Activated CD8-positive, alpha-beta memory T cell treated with anti-CD3 and anti-CD28 coated beads, Interleukin-2, amount 50 U/mL, for 24 hours (primary cell): ENCODE data around the gene LHPP.

Experiments used
- DNase-seq: peaks from one replicate; pipeline ENCODE4 v3.0.0-alpha.2; 2020; ENCODE audit errors: extremely low read depth

The LHPP gene

GRCh38 chr10:124447751-124448466 lies 13.7 kb upstream of the LHPP start:
- DNase-seq: no peak

- no peak for DNase-seq
Observed at GRCh38 chr10:124448696-124449169, 12.9 kb upstream of the LHPP start.

GRCh38 chr10:124449170-124450011 lies 12.2 kb upstream of the LHPP start:
- no peak for DNase-seq

- no peak for DNase-seq
Observed at GRCh38 chr10:124450012-124450782, 11.4 kb upstream of the LHPP start, which contains the start of gene NKX1-2. NKX1-2 (minus strand) TSS chr10:124450035; CDS start chr10:124449943, 92 bp downstream.

GRCh38 chr10:124450783-124451057 lies 10.9 kb upstream of the LHPP start:
- no peak for DNase-seq

GRCh38 chr10:124451276-124451675 lies 10.3 kb upstream of the LHPP start:
- no peak for DNase-seq

- no peak for DNase-seq
Observed at GRCh38 chr10:124453960-124454610, 7.5 kb upstream of the LHPP start.

- DNase-seq: no peak
Observed at GRCh38 chr10:124455441-124455840, 6.2 kb upstream of the LHPP start.

- no peak for DNase-seq
Observed at GRCh38 chr10:124458473-124458872, 3.1 kb upstream of the LHPP start.

- no peak for DNase-seq
Observed at GRCh38 chr10:124458889-124459288, 2.7 kb upstream of the LHPP start.

- no peak for DNase-seq
Observed at GRCh38 chr10:124459395-124459794, 2.2 kb upstream of the LHPP start.

GRCh38 chr10:124460144-124460543 lies 1.5 kb upstream of the LHPP start:
- no peak for DNase-seq

- DNase-seq: no peak
Observed at GRCh38 chr10:124462348-124462695, 699 bp downstream of the LHPP start.

GRCh38 chr10:124464028-124464965 lies 2.7 kb downstream of the LHPP start:
- no peak for DNase-seq

- no peak for DNase-seq
Observed at GRCh38 chr10:124465003-124465776, 3.6 kb downstream of the LHPP start.

GRCh38 chr10:124465777-124466488 lies 4.3 kb downstream of the LHPP start:
- DNase-seq: no peak

GRCh38 chr10:124467165-124467564 lies 5.5 kb downstream of the LHPP start:
- DNase-seq: no peak

- no peak for DNase-seq
Observed at GRCh38 chr10:124468624-124469023, 7.0 kb downstream of the LHPP start.

- no peak for DNase-seq
Observed at GRCh38 chr10:124469956-124470484, 8.4 kb downstream of the LHPP start.
